Left lung (tissue), 10 donors: Measurements from ENCODE around the gene NR5A2. TPM values are rescaled to one million over a fixed set of nuclear protein-coding genes. Genes with fewer than 3 reads are reported as not detected.
A peak's percentile ranks its signal among the peaks of the same experiment; 100 is the strongest.

Experiments used
- ATAC-seq: fragments of 200-7000 bp; cut with Tn5 transposase; one replicate; pipeline ENCODE4 v1.9.1; 2020; ENCODE audit warnings: moderate library complexity
- DNase-seq, 4 donors: peaks; one replicate each; pipeline ENCODE4 v3.0.0-alpha.2; 2013 to 2020
- H3K27ac ChIP-seq, 2 donors: fragments of 200-600 bp; sonication (generic) in 1 of 2; one replicate each; pipeline versions ENCODE4 v1.5.0 to v1.8.0; 2020 to 2021
- H3K27me3 ChIP-seq, 2 donors: fragments of 200-600 bp; sonication (generic) in 1 of 2; one replicate each; pipeline versions ENCODE4 v1.5.0 to v1.8.0; 2020 to 2021
- H3K36me3 ChIP-seq, 2 donors: fragments of 200-600 bp; sonication (generic) in 1 of 2; one replicate each; pipeline versions ENCODE4 v1.5.0 to v1.8.0; 2020 to 2021
- H3K4me1 ChIP-seq, 2 donors: fragments of 200-600 bp; one replicate each; pipeline ENCODE4 v1.8.0; 2021
- H3K4me3 ChIP-seq, 2 donors: fragments of 200-600 bp; sonication (generic) in 1 of 2; one replicate each; pipeline versions ENCODE4 v1.5.0 to v1.8.0; 2020 to 2021; ENCODE audit warnings: mild to moderate bottlenecking in 1 of 2
- H3K9me3 ChIP-seq, 2 donors: fragments of 200-600 bp; sonication (generic) in 1 of 2; one replicate each; pipeline versions ENCODE4 v1.5.0 to v1.8.0; 2020 to 2021
- CTCF ChIP-seq, 2 donors: fragments of 200-600 bp; sonication (generic) in 1 of 2; IDR thresholded peaks; one replicate each; pipeline versions ENCODE4 v1.5.0 to v1.8.0; 2021; ENCODE audit warnings: antibody characterized with exemption in 2 of 2
- intact Hi-C, 2 donors: fragments of 100-400 bp; cut with DNase I; formaldehyde crosslinking; loops; one replicate each; pipeline versions ENCODE4 v1.11.2 to v1.14.2; 2022
- polyA plus RNA-seq, 6 donors: library from polyadenylated mRNA; unstranded; fragments of 120-200 nt; gene quantifications; one replicate each; pipeline ENCODE4 v1.2.1, GENCODE V29; 2013; ENCODE audit not compliant: insufficient read length in 6 of 6
- total RNA-seq, 2 donors: library from RNA; stranded (reverse); fragmentation: NEBNext Ultra II Directional; extraction: Animal tissue kit (Norgen Biotek cat#: 25700); gene quantifications; one replicate each; pipeline ENCODE4 v1.2.1, GENCODE V29; 2021
- donor health status: DM: no; HTN: yes; CAD: no.
- donor health status: DM: no; HTN: no; CAD: no.

The NR5A2 gene
- total and polyA plus RNA-seq, 8 donors, result 2.8 to 10.7 (median 8.2) TPM

- intact Hi-C loops, result no loop called here
- H3K4me3 ChIP-seq, result no peak overlapping the region
- ATAC-seq, result peak; percentile 92
Measured at GRCh38 chr1:200139661-200140250, 112.2 kb downstream of the NR5A2 start.

GRCh38 chr1:200143347-200143746, 115.8 kb downstream of the NR5A2 start:
- no peaks in the 10 kb centered on the region for H3K9me3 ChIP-seq
- no peak for TF ChIP-seq CTCF (IDR thresholded peaks at IDR 0.05)
- no peak overlapping the region for H3K27ac ChIP-seq
- H3K27me3 ChIP-seq, result no peaks in the 10 kb centered on the region
- ATAC-seq, result no peak
- H3K4me1 ChIP-seq, result no peaks in the 10 kb centered on the region
- DNase-seq, result no peak
- no peaks in the 10 kb centered on the region for H3K36me3 ChIP-seq
- intact Hi-C loops, result no loop called here
- H3K4me3 ChIP-seq, result no peak overlapping the region

More at GRCh38 chr1:200139661-200140250, 112.2 kb downstream of the NR5A2 start:
- H3K36me3 ChIP-seq, result no peaks in the 10 kb centered on the region
- no peak overlapping the region for H3K27ac ChIP-seq
- DNase-seq, result no peak
- TF ChIP-seq CTCF (IDR thresholded peaks at IDR 0.05), result peak; percentile 62 to 65
- no peaks in the 10 kb centered on the region for H3K27me3 ChIP-seq
- H3K4me1 ChIP-seq, result no peaks in the 10 kb centered on the region
- H3K9me3 ChIP-seq, result no peaks in the 10 kb centered on the region

GRCh38 chr1:200146100-200146499, 118.6 kb downstream of the NR5A2 start:
- TF ChIP-seq CTCF (IDR thresholded peaks at IDR 0.05), result no peak
- no peak overlapping the region for H3K27ac ChIP-seq
- H3K36me3 ChIP-seq, result no peaks in the 10 kb centered on the region
- H3K4me1 ChIP-seq, result no peaks in the 10 kb centered on the region
- intact Hi-C loops, result no loop called here
- H3K27me3 ChIP-seq, result no peaks in the 10 kb centered on the region
- H3K9me3 ChIP-seq, result no peaks in the 10 kb centered on the region
- ATAC-seq, result no peak
- no peak overlapping the region for H3K4me3 ChIP-seq
- DNase-seq, result no peak

- Histone ChIP-seq H3K4me3 (no peak overlapping the region), H3K4me1 (peaks cover 0 to 4% of the 10 kb centered on the region in 2 donors), H3K36me3 (no peaks in the 10 kb centered on the region), H3K27ac (no peak overlapping the region), H3K27me3 (no peaks in the 10 kb centered on the region), H3K9me3 (no peaks in the 10 kb centered on the region)
- ATAC-seq (no peak), DNase-seq (no peak)
- intact Hi-C loops, result no loop called here
- no peak for TF ChIP-seq CTCF (IDR thresholded peaks at IDR 0.05)
Measured at GRCh38 chr1:200147094-200147493, 119.6 kb downstream of the NR5A2 start.

- TF ChIP-seq CTCF (IDR thresholded peaks at IDR 0.05), result no peak
- DNase-seq (peak in 1 of 4 donors; percentile 71), ATAC-seq (no peak)
- Histone ChIP-seq H3K4me1 (peaks cover 0 to 9% of the 10 kb centered on the region in 2 donors), H3K9me3 (no peaks in the 10 kb centered on the region), H3K27ac (no peak overlapping the region), H3K27me3 (no peaks in the 10 kb centered on the region), H3K4me3 (no peak overlapping the region), H3K36me3 (no peaks in the 10 kb centered on the region)
- intact Hi-C loops, result no loop called here
Measured at GRCh38 chr1:200147742-200148141, 120.2 kb downstream of the NR5A2 start.
